ENCODE data around the gene ZNF132.
A peak's percentile ranks its signal among the peaks of the same experiment; 100 is the strongest.
"Not testable (repeated sequence)": the region's sequence is repeated elsewhere in the genome, so short reads cannot be mapped to it uniquely, and the experiment has no call there.

Gene ZNF132

GRCh38 chr19:58439576-58440554 is at the start of gene ZNF132:
ZNF132 (minus strand) TSS chr19:58440153; CDS start chr19:58439821, 332 bp downstream.
- peak; percentile 79 to 91 for DNase-seq (ENCODE audit: low read depth in 2 of 2)

GRCh38 chr19:58484349-58484748 is 44.4 kb upstream of the ZNF132 start:
- not testable (repeated sequence) for DNase-seq (ENCODE audit: low read depth in 2 of 2)

- DNase-seq (ENCODE audit: low read depth in 2 of 2), result no peak
Observed at GRCh38 chr19:58483776-58484175, 43.8 kb upstream of the ZNF132 start.

GRCh38 chr19:58482372-58482771 is 42.4 kb upstream of the ZNF132 start:
- no peak for DNase-seq (ENCODE audit: low read depth in 2 of 2)

GRCh38 chr19:58480831-58481230 is 40.9 kb upstream of the ZNF132 start:
- no peak for DNase-seq (ENCODE audit: low read depth in 2 of 2)

- no peak for DNase-seq (ENCODE audit: low read depth in 2 of 2)
Observed at GRCh38 chr19:58480481-58480830, 40.5 kb upstream of the ZNF132 start.

GRCh38 chr19:58479736-58480480 is 40.0 kb upstream of the ZNF132 start:
- DNase-seq (ENCODE audit: low read depth in 2 of 2), result no peak

- DNase-seq (ENCODE audit: low read depth in 2 of 2), result no peak
Observed at GRCh38 chr19:58479303-58479702, 39.4 kb upstream of the ZNF132 start.

- DNase-seq (ENCODE audit: low read depth in 2 of 2), result no peak
Observed at GRCh38 chr19:58477871-58478270, 37.9 kb upstream of the ZNF132 start.

- DNase-seq (ENCODE audit: low read depth in 2 of 2), result no peak
Observed at GRCh38 chr19:58477130-58477529, 37.2 kb upstream of the ZNF132 start.

- no peak for DNase-seq (ENCODE audit: low read depth in 2 of 2)
Observed at GRCh38 chr19:58476498-58477015, 36.6 kb upstream of the ZNF132 start.

- DNase-seq (ENCODE audit: low read depth in 2 of 2), result peak; percentile 92 to 94
Observed at GRCh38 chr19:58475714-58476497, 36.0 kb upstream of the ZNF132 start, which contains the start of gene ZNF446. ZNF446 (plus strand) TSS chr19:58476352; CDS start chr19:58477219, 867 bp downstream.

GRCh38 chr19:58474997-58475713 is 35.2 kb upstream of the ZNF132 start:
- DNase-seq (ENCODE audit: low read depth in 2 of 2), result no peak

- DNase-seq (ENCODE audit: low read depth in 2 of 2), result no peak
Observed at GRCh38 chr19:58474291-58474996, 34.5 kb upstream of the ZNF132 start.

- DNase-seq (ENCODE audit: low read depth in 2 of 2), result no peak
Observed at GRCh38 chr19:58473775-58474174, 33.8 kb upstream of the ZNF132 start.

- DNase-seq (ENCODE audit: low read depth in 2 of 2), result no peak
Observed at GRCh38 chr19:58471736-58472135, 31.8 kb upstream of the ZNF132 start.

- DNase-seq (ENCODE audit: low read depth in 2 of 2), result not testable (repeated sequence)
Observed at GRCh38 chr19:58470837-58471543, 31.0 kb upstream of the ZNF132 start.

- DNase-seq (ENCODE audit: low read depth in 2 of 2), result no peak
Observed at GRCh38 chr19:58469241-58470013, 29.5 kb upstream of the ZNF132 start.
